Measurements from ENCODE around the gene SPOCD1.

The SPOCD1 gene

GRCh38 chr1:31799895-31800673 lies 15.7 kb downstream of the SPOCD1 start:
- Mint-ChIP-seq H3K4me1 (ENCODE audit: low read depth) (peaks cover 5% of the 10 kb centered on the region), H3K27ac (no peak overlapping the region), H3K27me3 (ENCODE audit: low read depth) (peaks cover 23% of the 10 kb centered on the region), H3K4me3 (no peak overlapping the region), H3K9me3 (no peaks in the 10 kb centered on the region), H3K36me3 (ENCODE audit: low read depth) (no peaks in the 10 kb centered on the region)

GRCh38 chr1:31799196-31799894 lies 16.5 kb downstream of the SPOCD1 start:
- H3K9me3 Mint-ChIP-seq = no peaks in the 10 kb centered on the region
- no peaks in the 10 kb centered on the region for H3K36me3 Mint-ChIP-seq (ENCODE audit: low read depth)
- peaks cover 23% of the 10 kb centered on the region for H3K27me3 Mint-ChIP-seq (ENCODE audit: low read depth)
- H3K4me1 Mint-ChIP-seq (ENCODE audit: low read depth) = peaks cover 5% of the 10 kb centered on the region
- no peak overlapping the region for H3K4me3 Mint-ChIP-seq
- H3K27ac Mint-ChIP-seq = no peak overlapping the region

GRCh38 chr1:31798433-31799195 lies 17.2 kb downstream of the SPOCD1 start:
- Mint-ChIP-seq H3K4me3 (no peak overlapping the region), H3K27me3 (ENCODE audit: low read depth) (peaks cover 19% of the 10 kb centered on the region), H3K4me1 (ENCODE audit: low read depth) (peaks cover 5% of the 10 kb centered on the region), H3K9me3 (no peaks in the 10 kb centered on the region), H3K36me3 (ENCODE audit: low read depth) (no peaks in the 10 kb centered on the region), H3K27ac (no peak overlapping the region)

DNA sequence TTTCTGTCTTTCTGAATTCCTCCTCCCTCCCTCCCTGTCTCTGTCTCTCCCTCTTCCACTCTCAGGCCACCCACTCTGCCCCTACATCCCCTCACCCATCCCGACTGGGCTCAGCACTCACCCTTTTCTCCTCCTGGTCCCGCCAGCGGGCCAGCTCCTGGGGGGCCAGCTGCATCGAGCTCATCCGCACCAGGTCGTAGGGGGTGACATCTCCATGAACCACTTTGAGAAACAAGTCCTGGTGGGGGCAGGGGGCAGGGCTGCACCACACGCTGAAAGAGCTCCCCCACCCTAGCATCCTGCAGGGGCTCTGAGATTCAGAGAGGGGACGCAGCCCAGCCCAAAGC lies 17.8 kb downstream of the SPOCD1 start:
- Mint-ChIP-seq H3K27me3 (ENCODE audit: low read depth) (peaks cover 17% of the 10 kb centered on the region), H3K36me3 (ENCODE audit: low read depth) (no peaks in the 10 kb centered on the region), H3K9me3 (no peaks in the 10 kb centered on the region), H3K27ac (no peak overlapping the region), H3K4me3 (no peak overlapping the region), H3K4me1 (ENCODE audit: low read depth) (peaks cover 5% of the 10 kb centered on the region)

DNA sequence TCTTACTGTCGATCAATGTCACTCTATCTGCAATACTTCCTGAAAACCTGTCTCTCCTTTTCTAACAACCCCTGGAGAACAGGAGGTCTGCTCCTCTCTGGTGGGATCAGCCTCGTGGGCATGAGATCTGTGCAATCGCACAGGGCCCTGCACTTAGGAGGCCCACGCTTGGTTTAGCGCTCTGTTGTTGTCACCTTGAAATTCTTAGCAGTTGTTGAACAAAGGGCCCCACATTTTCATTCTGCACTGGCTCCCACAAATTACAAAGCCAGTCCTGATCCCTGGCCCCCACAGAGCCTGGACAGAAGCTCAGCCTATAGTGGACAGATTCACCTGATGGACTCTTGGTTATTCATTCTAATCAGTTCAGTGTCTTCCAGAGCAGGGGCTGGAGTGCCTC lies 18.6 kb downstream of the SPOCD1 start:
- Mint-ChIP-seq H3K4me3 (no peak overlapping the region), H3K27me3 (ENCODE audit: low read depth) (peaks cover 17% of the 10 kb centered on the region), H3K27ac (no peak overlapping the region), H3K4me1 (ENCODE audit: low read depth) (no peaks in the 10 kb centered on the region), H3K9me3 (no peaks in the 10 kb centered on the region), H3K36me3 (ENCODE audit: low read depth) (no peaks in the 10 kb centered on the region)

DNA sequence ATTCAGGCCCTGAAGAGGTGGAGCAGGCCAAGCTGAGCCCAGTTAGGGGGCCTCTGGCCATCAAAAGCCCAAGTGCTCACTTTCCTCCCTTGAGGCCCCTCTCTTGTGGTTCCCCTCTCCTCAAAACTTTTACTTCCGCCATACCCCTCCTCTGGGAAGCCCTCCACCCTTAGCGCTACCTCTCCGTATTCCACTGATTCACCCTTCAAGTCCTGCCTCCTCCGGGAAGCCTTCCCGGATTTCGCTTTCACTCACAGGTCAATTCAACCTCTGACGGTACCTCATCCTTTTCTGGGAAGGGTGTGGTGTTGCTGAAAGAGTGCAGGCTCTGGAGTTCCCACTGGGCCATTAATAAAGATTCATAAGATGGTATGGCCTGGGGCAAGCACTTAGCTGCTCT lies 19.1 kb downstream of the SPOCD1 start:
- Mint-ChIP-seq H3K27me3 (ENCODE audit: low read depth) (peaks cover 16% of the 10 kb centered on the region), H3K36me3 (ENCODE audit: low read depth) (no peaks in the 10 kb centered on the region), H3K27ac (no peak overlapping the region), H3K4me1 (ENCODE audit: low read depth) (no peaks in the 10 kb centered on the region), H3K4me3 (no peak overlapping the region), H3K9me3 (no peaks in the 10 kb centered on the region)

GRCh38 chr1:31795801-31796621 lies 19.8 kb downstream of the SPOCD1 start:
- H3K9me3 Mint-ChIP-seq = no peaks in the 10 kb centered on the region
- peaks cover 11% of the 10 kb centered on the region for H3K27me3 Mint-ChIP-seq (ENCODE audit: low read depth)
- no peak overlapping the region for H3K4me3 Mint-ChIP-seq
- no peaks in the 10 kb centered on the region for H3K36me3 Mint-ChIP-seq (ENCODE audit: low read depth)
- H3K27ac Mint-ChIP-seq = no peak overlapping the region
- no peaks in the 10 kb centered on the region for H3K4me1 Mint-ChIP-seq (ENCODE audit: low read depth)

DNA sequence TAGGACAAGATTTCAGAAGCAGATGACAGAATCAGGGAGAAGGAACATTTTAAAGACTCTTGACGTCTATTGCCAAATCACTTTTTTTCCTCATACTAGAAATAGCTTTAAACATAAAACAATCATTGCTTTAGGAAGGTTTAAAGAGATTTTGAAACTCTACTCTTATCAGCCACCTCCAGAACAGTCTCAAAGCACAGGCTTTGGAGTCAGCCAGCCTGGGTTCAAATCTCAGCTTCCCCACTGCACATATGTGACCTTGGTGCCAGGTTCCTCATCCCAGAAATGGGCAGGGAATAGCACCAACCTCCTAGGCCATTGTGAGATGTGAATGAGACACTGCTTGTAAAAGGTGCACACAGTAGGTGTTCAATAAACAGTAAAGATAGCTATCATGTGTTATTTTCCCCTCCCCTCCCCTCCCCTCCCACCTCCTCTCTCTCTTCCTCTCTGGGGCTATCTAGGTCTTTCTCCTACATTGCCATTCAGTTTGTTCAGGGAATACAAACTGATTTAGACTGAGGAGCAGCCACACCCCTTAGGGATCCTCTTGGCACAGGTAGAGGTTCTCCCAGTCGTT lies 20.6 kb downstream of the SPOCD1 start:
- no peak overlapping the region for H3K4me3 Mint-ChIP-seq
- no peaks in the 10 kb centered on the region for H3K4me1 Mint-ChIP-seq (ENCODE audit: low read depth)
- H3K9me3 Mint-ChIP-seq = no peaks in the 10 kb centered on the region
- peaks cover 11% of the 10 kb centered on the region for H3K27me3 Mint-ChIP-seq (ENCODE audit: low read depth)
- H3K36me3 Mint-ChIP-seq (ENCODE audit: low read depth) = no peaks in the 10 kb centered on the region
- H3K27ac Mint-ChIP-seq = no peak overlapping the region

DNA sequence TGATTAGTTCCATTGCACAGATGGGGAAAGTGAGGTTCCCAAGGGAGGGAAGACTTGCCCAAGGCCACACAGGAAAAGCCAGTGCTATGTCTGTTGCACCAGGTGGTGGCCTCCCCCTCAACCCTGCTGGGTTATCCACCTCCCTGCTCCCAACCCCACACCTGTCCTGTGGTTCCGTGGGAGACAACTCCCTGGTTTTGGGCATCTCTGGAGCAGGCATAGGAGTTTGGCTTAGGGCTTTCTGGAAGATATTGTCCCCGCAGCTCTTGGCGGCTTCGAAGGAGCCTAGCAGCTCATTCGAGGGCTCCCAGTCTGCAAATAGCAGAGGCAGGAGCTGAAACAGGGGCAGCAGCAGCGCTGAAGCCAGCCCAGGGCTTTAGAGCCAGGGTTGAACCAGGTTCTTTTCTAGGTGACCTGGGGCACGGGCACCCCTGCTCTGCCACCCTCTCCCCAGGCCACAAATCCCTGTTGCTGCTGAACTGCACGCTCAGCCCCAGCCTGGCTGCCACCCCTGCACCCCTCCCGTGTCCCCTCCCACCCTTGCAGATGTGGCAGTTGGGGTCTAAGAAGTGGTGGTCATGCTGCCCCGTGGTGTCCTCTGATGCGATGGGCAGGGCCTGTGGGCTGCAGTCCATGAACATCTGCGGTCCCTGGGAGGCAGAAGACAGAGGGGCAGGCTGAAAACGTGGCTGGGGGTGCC lies 22.1 kb downstream of the SPOCD1 start:
- Mint-ChIP-seq H3K27me3 (ENCODE audit: low read depth) (peaks cover 11% of the 10 kb centered on the region), H3K4me1 (ENCODE audit: low read depth) (peaks cover 3% of the 10 kb centered on the region), H3K4me3 (no peak overlapping the region), H3K36me3 (ENCODE audit: low read depth) (no peaks in the 10 kb centered on the region), H3K27ac (no peak overlapping the region), H3K9me3 (no peaks in the 10 kb centered on the region)

DNA sequence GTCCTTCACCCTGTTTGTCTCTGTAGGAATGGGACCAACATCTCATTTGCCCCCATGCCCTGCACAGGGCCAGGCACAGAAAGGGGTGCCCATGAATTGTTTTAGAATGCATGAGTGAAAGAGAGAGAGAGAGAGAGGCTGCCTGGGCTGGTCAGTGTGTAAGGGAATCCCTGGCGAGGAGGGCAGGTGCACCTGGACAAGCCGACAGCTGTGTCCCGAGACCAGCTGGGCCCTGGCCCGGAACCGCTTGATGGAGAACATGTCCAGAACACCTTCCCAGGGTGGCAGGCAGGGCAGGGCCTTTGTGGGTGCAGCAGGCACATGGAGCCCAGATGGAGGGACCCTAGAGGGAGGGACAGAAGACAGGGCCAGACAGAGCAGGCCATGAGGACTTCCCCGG lies 22.7 kb downstream of the SPOCD1 start:
- no peak overlapping the region for H3K27ac Mint-ChIP-seq
- no peaks in the 10 kb centered on the region for H3K36me3 Mint-ChIP-seq (ENCODE audit: low read depth)
- H3K27me3 Mint-ChIP-seq (ENCODE audit: low read depth) = peaks cover 11% of the 10 kb centered on the region
- H3K4me3 Mint-ChIP-seq = no peak overlapping the region
- no peaks in the 10 kb centered on the region for H3K9me3 Mint-ChIP-seq
- H3K4me1 Mint-ChIP-seq (ENCODE audit: low read depth) = peaks cover 5% of the 10 kb centered on the region

DNA sequence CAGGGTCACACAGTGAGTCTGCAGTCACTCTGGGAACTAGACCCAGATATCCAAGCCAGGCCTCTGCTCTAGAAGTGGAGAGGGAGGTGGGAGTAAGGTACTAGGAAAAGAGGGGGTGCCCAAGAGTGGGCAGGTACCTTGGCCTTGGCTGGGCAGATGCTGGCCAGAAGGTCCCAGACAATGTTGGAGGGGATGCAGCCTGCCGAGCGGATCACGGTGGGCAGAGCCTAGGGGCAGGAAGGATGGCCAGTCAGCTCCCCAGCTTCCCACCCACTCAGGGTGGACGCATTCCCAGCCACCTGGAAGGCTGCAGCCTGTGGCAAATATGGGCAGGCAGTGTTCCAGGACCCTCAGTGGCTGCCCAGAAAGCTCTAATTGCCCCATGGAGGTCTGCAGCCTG lies 23.3 kb downstream of the SPOCD1 start:
- no peaks in the 10 kb centered on the region for H3K9me3 Mint-ChIP-seq
- peaks cover 11% of the 10 kb centered on the region for H3K27me3 Mint-ChIP-seq (ENCODE audit: low read depth)
- no peak overlapping the region for H3K4me3 Mint-ChIP-seq
- H3K4me1 Mint-ChIP-seq (ENCODE audit: low read depth) = peaks cover 10% of the 10 kb centered on the region
- no peaks in the 10 kb centered on the region for H3K36me3 Mint-ChIP-seq (ENCODE audit: low read depth)
- no peak overlapping the region for H3K27ac Mint-ChIP-seq

- Mint-ChIP-seq H3K27ac (no peak overlapping the region), H3K27me3 (ENCODE audit: low read depth) (peaks cover 11% of the 10 kb centered on the region), H3K4me1 (ENCODE audit: low read depth) (peaks cover 11% of the 10 kb centered on the region)
These were observed 23.7 kb downstream of the SPOCD1 start for GRCh38 chr1:31792116-31792515.

DNA sequence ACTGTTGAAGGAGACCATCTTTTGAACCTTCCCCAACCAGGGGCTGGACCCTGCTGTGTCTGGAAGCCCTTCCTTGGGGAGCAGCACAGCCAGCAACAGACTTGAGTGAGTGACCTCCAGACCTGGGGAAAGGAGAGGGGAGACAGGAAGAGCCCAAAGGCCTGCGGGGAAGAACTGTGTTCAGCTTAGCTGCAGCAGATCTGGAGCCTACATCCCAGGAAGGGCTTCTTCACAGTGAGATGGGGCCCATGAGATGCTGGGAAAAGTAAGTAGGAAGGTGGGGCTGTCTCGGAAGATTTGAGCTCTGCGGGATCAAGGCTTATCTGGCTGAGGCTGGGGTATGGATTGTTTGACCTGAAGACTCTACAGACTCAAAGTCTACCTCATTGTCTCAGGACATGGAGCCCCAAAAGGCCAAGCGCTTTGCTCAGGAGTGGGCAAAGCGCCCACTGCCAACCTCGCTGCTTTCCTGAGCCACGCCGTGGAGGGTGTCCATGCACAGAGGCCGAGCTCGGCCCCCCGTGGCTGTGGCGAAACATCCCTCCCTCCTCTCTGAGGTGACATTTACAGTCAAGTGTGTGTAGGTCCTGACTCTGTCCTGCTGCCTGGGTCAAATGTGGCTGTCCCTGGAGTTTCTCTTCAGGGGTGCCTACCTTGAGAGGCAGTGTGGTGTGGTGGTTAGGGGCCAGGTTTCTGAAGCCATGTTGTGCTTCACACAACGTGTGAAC lies 24.5 kb downstream of the SPOCD1 start:
- Mint-ChIP-seq H3K4me3 (no peak overlapping the region), H3K36me3 (ENCODE audit: low read depth) (no peaks in the 10 kb centered on the region), H3K27ac (no peak overlapping the region), H3K9me3 (no peaks in the 10 kb centered on the region), H3K27me3 (ENCODE audit: low read depth) (peaks cover 6% of the 10 kb centered on the region), H3K4me1 (ENCODE audit: low read depth) (peaks cover 11% of the 10 kb centered on the region)

More at GRCh38 chr1:31792116-31792515, 23.7 kb downstream of the SPOCD1 start:
- Mint-ChIP-seq H3K36me3 (ENCODE audit: low read depth) (no peaks in the 10 kb centered on the region), H3K4me3 (no peak overlapping the region), H3K9me3 (no peaks in the 10 kb centered on the region)

All from T-helper 1 cell treated with Interleukin-12 subunit alpha and Interleukin-12 subunit beta and Interleukin-4 antibody, amounts not matched to agents 30 μg/mL and 1 μg/mL, for 36 hours (primary cell).